NB4 (cell line): ENCODE measurements around the gene ALDH4A1.

Source experiments
- MYC ChIP-seq: IDR thresholded peaks from 2 replicates; pipeline ENCODE4 v1.6.1; 2011; ENCODE audit warnings: low read depth, low read length
- POLR2A ChIP-seq: IDR thresholded peaks from 2 replicates; pipeline ENCODE4 v1.6.1; 2011; ENCODE audit warnings: mild to moderate bottlenecking; ENCODE audit not compliant: insufficient read length; ENCODE audit errors: extremely low read depth
- TF ChIP-seq, protein P1 (sequence below): IDR thresholded peaks from 2 replicates; pipeline ENCODE4 v1.6.1; 2011; ENCODE audit warnings: low read depth, low read length
- TF ChIP-seq, protein P2 (sequence below): IDR thresholded peaks from one replicate; pipeline ENCODE4 v1.5.1; 2012; ENCODE audit warnings: low read depth, low read length

DNA sequence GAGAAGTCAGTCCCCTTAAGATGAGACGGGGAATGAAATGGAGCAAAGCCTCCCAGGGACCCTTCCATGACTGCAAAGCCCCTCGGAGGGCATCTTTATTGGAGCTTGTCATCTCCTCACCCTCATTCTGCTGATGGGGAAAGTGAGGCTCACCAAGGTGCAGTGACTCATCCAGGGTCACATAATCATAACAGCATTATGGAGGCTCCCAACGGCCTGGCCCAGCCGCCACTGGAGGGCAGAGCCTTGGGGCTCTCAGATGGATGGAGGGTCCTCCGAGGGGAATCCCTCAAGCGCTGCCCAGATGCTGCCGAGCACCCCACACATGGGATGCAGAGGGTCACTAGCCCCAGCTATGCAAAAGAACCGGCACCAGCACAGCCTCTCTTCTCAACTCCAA lies 35.2 kb upstream of the ALDH4A1 start:
- TF ChIP-seq, protein P1, sequence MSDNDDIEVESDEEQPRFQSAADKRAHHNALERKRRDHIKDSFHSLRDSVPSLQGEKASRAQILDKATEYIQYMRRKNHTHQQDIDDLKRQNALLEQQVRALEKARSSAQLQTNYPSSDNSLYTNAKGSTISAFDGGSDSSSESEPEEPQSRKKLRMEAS = no peak
- TF ChIP-seq, protein P2, sequence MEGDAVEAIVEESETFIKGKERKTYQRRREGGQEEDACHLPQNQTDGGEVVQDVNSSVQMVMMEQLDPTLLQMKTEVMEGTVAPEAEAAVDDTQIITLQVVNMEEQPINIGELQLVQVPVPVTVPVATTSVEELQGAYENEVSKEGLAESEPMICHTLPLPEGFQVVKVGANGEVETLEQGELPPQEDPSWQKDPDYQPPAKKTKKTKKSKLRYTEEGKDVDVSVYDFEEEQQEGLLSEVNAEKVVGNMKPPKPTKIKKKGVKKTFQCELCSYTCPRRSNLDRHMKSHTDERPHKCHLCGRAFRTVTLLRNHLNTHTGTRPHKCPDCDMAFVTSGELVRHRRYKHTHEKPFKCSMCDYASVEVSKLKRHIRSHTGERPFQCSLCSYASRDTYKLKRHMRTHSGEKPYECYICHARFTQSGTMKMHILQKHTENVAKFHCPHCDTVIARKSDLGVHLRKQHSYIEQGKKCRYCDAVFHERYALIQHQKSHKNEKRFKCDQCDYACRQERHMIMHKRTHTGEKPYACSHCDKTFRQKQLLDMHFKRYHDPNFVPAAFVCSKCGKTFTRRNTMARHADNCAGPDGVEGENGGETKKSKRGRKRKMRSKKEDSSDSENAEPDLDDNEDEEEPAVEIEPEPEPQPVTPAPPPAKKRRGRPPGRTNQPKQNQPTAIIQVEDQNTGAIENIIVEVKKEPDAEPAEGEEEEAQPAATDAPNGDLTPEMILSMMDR = no peak
- TF ChIP-seq POLR2A (no peak), MYC (no peak)
